B cell (primary cell): ENCODE measurements around the gene C10orf53. TPM values are rescaled to one million over a fixed set of nuclear protein-coding genes. Genes with fewer than 3 reads are reported as not detected.

ENCODE experiments used
- ATAC-seq: fragments of 200-7000 bp; cut with Tn5 transposase; one replicate; pipeline ENCODE4 v1.10.0; 2021; ENCODE audit warnings: low read depth, mild to moderate bottlenecking, moderate number of reproducible peaks, moderate library complexity
- CTCF ChIA-PET: fragments of 350-600 bp; sonication (Branson Sonifier 250); formaldehyde crosslinking; loops from one replicate; lab custom pipeline; 2021; ENCODE audit warnings: antibody characterized with exemption, inconsistent platforms; lab: Charles Lee
- POLR2A ChIA-PET: fragments of 350-600 bp; sonication (Branson Sonifier 250); formaldehyde crosslinking; loops from one replicate; lab custom pipeline; 2021; ENCODE audit warnings: antibody characterized with exemption; lab: Charles Lee
- DNase-seq: peaks from one replicate; pipeline ENCODE4 v3.0.0; 2013
- H2AFZ ChIP-seq: 2 replicates; pipeline ENCODE4 v1.6.1; 2012; ENCODE audit warnings: mild to moderate bottlenecking, low read depth, low read length; ENCODE audit not compliant: insufficient read depth, poor library complexity, severe bottlenecking
- H3K27ac ChIP-seq, 2 donors: 1 replicate in 1 of 2; 2 replicates in 1 of 2; pipeline ENCODE4 v1.5.1; 2012 to 2013; ENCODE audit warnings: low read length in 2 of 2, mild to moderate bottlenecking in 2 of 2, moderate library complexity in 1 of 2
- H3K27me3 ChIP-seq, 4 experiments: fragments of 200-600 bp in 1 of 4; sonication (generic) in 1 of 4; replicated peaks in 1 of 4; 1 replicate in 2 of 4; 2 replicates in 2 of 4; pipeline versions ENCODE4 v1.6.1 to v1.7.0; 2013 to 2016; ENCODE audit warnings: low read length in 3 of 4, mild to moderate bottlenecking in 2 of 4, mixed read lengths in 1 of 4, moderate library complexity in 1 of 4; ENCODE audit not compliant: insufficient read depth in 4 of 4, control insufficient read depth in 3 of 4; ENCODE audit errors: control extremely low read depth in 1 of 4
- H3K36me3 ChIP-seq, 2 experiments: replicated peaks in 1 of 2; 1 replicate in 1 of 2; 2 replicates in 1 of 2; pipeline versions ENCODE4 v1.6.1 to v1.7.1; 2013; ENCODE audit warnings: low read length in 1 of 2; ENCODE audit not compliant: insufficient read depth in 2 of 2, control insufficient read depth in 1 of 2; ENCODE audit errors: control extremely low read depth in 1 of 2, extremely low read depth in 1 of 2
- H3K4me1 ChIP-seq, 2 donors: fragments of 200-600 bp in 1 of 2; sonication (generic) in 1 of 2; 1 replicate in 1 of 2; 2 replicates in 1 of 2; pipeline versions ENCODE4 v1.5.1 to v1.6.1; 2013 to 2017; ENCODE audit warnings: low read length in 2 of 2; ENCODE audit not compliant: control insufficient read depth in 2 of 2, insufficient read depth in 2 of 2
- H3K4me2 ChIP-seq: replicated peaks from 2 replicates; pipeline ENCODE3; 2012; ENCODE audit warnings: mild to moderate bottlenecking, low read depth, low read length; ENCODE audit not compliant: poor library complexity, severe bottlenecking
- H3K4me3 ChIP-seq, 5 experiments: fragments of 200-600 bp in 1 of 5; sonication (generic) in 1 of 5; 1 replicate in 3 of 5; 2 replicates in 2 of 5; pipeline versions ENCODE4 v1.5.1 to v1.7.0; 2011 to 2016; ENCODE audit warnings: low read length in 4 of 5, mild to moderate bottlenecking in 4 of 5, low read depth in 2 of 5, control low read depth in 1 of 5, moderate library complexity in 1 of 5; ENCODE audit not compliant: insufficient read depth in 1 of 5; ENCODE audit errors: control extremely low read depth in 1 of 5, extremely low read depth in 1 of 5
- H3K79me2 ChIP-seq: fragments of 200-600 bp; sonication (generic); one replicate; pipeline ENCODE4 v1.6.0; 2016; ENCODE audit warnings: low read length; ENCODE audit not compliant: control insufficient read depth, insufficient read depth
- H3K9ac ChIP-seq: fragments of 200-600 bp; sonication (generic); 2 replicates; pipeline ENCODE4 v1.6.1; 2017; ENCODE audit warnings: mild to moderate bottlenecking, low read length, moderate library complexity
- H3K9me3 ChIP-seq, 3 donors: one replicate each; pipeline versions ENCODE4 v1.6.1 to v1.7.1; 2013; ENCODE audit warnings: low read length in 2 of 3; ENCODE audit not compliant: control insufficient read depth in 2 of 3, insufficient read depth in 1 of 3; ENCODE audit errors: control extremely low read depth in 1 of 3
- H4K20me1 ChIP-seq: 2 replicates; pipeline ENCODE4 v1.6.0; 2012; ENCODE audit warnings: mild to moderate bottlenecking, low read length; ENCODE audit not compliant: insufficient read depth, control insufficient read depth, poor library complexity, severe bottlenecking
- H3K27ac Mint-ChIP-seq: one replicate; pipeline ENCODE4 v1.8.0; 2021; ENCODE audit warnings: mixed read lengths
- H3K27me3 Mint-ChIP-seq: one replicate; pipeline ENCODE4 v1.8.0; 2021; ENCODE audit warnings: mixed read lengths
- H3K4me1 Mint-ChIP-seq: one replicate; pipeline ENCODE4 v1.8.0; 2021; ENCODE audit warnings: mixed read lengths
- H3K4me3 Mint-ChIP-seq: one replicate; pipeline ENCODE4 v1.8.0; 2021; ENCODE audit warnings: mixed read lengths
- H3K9me3 Mint-ChIP-seq: one replicate; pipeline ENCODE4 v1.8.0; 2022; ENCODE audit warnings: mixed read lengths; ENCODE audit not compliant: insufficient read depth
- EZH2 ChIP-seq: IDR thresholded peaks from 2 replicates; pipeline ENCODE4 v1.6.1; 2012; ENCODE audit warnings: borderline replicate concordance, low read depth, mild to moderate bottlenecking, moderate library complexity, low read length; ENCODE audit not compliant: insufficient read depth, poor library complexity, severe bottlenecking
- WGBS: methylation state at CpG from one replicate; pipeline ENCODE4 v1.1.5; 2013; ENCODE audit warnings: missing lambda C conversion rate; ENCODE audit not compliant: insufficient coverage; 5-methylcytosine and 5-hydroxymethylcytosine counted together
- intact Hi-C: fragments of 100-400 bp; cut with micrococcal nuclease; formaldehyde crosslinking; loops from one replicate; pipeline ENCODE4 v1.10.0; 2022
- polyA plus RNA-seq: library from polyadenylated mRNA; depleted of rRNA; stranded (reverse); fragments of >200 nt; gene quantifications from 2 replicates; pipeline ENCODE4 v1.2.3, GENCODE V29; 2012
- total RNA-seq, 2 donors: library from RNA; stranded (reverse); fragments of 120-200 nt in 1 of 2; gene quantifications; 1 replicate in 1 of 2; 2 replicates in 1 of 2; pipeline versions ENCODE4 v1.2.3 to v1.2.4, GENCODE V29; 2013 to 2022
- TF ChIP-seq, protein P1 (sequence below): fragments of 200-600 bp; IDR thresholded peaks from one replicate; pipeline ENCODE4 v1.8.0; 2022; ENCODE audit warnings: antibody characterized with exemption, mild to moderate bottlenecking

Gene C10orf53
- total and polyA plus RNA-seq, 2 donors (not counting 1 experiment from before 2014, with no cell fraction given): not detected

DNA sequence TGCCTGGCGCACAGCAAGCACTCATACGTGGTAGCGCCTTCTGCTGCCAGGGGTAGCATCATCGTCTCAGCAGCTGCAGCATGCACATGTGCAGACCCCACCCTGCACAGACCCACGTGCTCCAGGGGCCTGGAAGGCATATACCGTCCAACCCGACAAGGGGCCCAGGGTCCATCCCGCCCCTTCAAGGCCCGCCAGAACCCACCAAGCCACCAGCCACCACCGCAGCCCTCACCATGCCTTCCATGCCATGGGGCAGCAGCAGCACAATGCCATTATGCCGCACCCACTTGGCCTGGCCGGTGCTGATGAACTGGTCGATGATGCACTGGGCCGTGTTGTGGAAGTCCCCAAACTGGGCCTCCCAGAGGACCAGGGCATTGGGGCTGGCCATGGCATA lies 60.0 kb downstream of the C10orf53 start:
- H3K27ac ChIP-seq: no peak overlapping the region
- H3K4me2 ChIP-seq: no peak overlapping the region
- H3K36me3 ChIP-seq: no peaks in the 10 kb centered on the region
- TF ChIP-seq EZH2: no peak
- TF ChIP-seq, protein P1, sequence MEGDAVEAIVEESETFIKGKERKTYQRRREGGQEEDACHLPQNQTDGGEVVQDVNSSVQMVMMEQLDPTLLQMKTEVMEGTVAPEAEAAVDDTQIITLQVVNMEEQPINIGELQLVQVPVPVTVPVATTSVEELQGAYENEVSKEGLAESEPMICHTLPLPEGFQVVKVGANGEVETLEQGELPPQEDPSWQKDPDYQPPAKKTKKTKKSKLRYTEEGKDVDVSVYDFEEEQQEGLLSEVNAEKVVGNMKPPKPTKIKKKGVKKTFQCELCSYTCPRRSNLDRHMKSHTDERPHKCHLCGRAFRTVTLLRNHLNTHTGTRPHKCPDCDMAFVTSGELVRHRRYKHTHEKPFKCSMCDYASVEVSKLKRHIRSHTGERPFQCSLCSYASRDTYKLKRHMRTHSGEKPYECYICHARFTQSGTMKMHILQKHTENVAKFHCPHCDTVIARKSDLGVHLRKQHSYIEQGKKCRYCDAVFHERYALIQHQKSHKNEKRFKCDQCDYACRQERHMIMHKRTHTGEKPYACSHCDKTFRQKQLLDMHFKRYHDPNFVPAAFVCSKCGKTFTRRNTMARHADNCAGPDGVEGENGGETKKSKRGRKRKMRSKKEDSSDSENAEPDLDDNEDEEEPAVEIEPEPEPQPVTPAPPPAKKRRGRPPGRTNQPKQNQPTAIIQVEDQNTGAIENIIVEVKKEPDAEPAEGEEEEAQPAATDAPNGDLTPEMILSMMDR: no peak
- no peaks in the 10 kb centered on the region for H3K4me1 ChIP-seq
- H3K4me3 Mint-ChIP-seq: no peak overlapping the region
- H3K79me2 ChIP-seq: no peaks in the 10 kb centered on the region
- 86% methylated on average over 14 of the region's 14 CpGs for WGBS
- no peaks in the 10 kb centered on the region for H4K20me1 ChIP-seq
- no peaks in the 10 kb centered on the region for H3K4me1 Mint-ChIP-seq
- no peaks in the 10 kb centered on the region for H3K27me3 ChIP-seq
- no peak overlapping the region for H3K9ac ChIP-seq
- ChIA-PET CTCF (no interaction called here), POLR2A (no interaction called here)
- H3K4me3 ChIP-seq: no peak overlapping the region
- no peaks in the 10 kb centered on the region for H3K27me3 Mint-ChIP-seq
- H2AFZ ChIP-seq: no peak overlapping the region
- intact Hi-C loops: no loop called here
- ATAC-seq (no peak), DNase-seq (no peak)
- H3K27ac Mint-ChIP-seq: no peak overlapping the region
- H3K9me3 ChIP-seq: no peaks in the 10 kb centered on the region
- no peaks in the 10 kb centered on the region for H3K9me3 Mint-ChIP-seq

DNA sequence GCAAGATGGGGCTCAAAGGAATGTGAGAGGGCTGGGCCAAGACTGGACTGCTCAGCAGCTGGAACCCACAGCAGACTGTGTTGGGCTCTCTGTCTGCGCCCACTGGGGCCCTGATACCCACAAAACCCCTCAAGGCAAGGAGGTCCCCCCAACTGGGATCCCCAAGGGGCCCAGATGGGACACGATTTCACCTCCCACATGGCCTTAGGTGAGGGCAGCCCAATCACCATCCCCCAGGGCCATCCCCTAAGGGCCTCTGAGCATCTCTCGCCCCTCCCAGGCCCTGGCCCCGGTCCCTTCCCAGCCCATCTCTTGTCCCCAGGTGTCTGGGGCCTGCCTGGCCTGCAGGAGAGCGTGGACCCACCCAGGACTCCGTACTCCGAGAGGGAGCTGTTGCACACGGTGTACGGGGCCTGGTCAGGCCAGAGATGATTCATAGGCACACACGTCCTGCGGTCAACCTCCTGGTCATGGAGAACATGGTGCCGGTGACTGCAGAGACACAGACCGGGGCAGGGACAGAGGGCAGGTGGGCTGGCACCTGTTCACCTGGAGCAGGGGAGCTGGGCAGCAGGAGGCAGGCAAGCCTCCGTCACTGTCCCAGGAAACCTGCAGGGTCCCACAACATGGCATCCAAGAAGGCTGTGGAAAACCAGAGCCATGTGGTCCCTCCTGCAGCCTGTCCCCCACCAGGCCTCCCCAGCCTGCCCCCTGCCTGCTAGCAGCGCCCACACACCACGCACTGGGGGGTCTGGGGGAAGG lies 61.1 kb downstream of the C10orf53 start:
- H3K36me3 ChIP-seq: no peaks in the 10 kb centered on the region
- no peaks in the 10 kb centered on the region for H4K20me1 ChIP-seq
- no peak for ATAC-seq
- Mint-ChIP-seq H3K4me1 (no peaks in the 10 kb centered on the region), H3K27ac (no peak overlapping the region), H3K4me3 (no peak overlapping the region), H3K9me3 (no peaks in the 10 kb centered on the region), H3K27me3 (no peaks in the 10 kb centered on the region)
- WGBS: 90% methylated on average over 14 of the region's 16 CpGs
- no peaks in the 10 kb centered on the region for H3K9me3 ChIP-seq
- no peak for DNase-seq
- H3K4me2 ChIP-seq: no peak overlapping the region
- TF ChIP-seq EZH2: no peak
- TF ChIP-seq, protein P1: no peak
- no peaks in the 10 kb centered on the region for H3K27me3 ChIP-seq
- H3K79me2 ChIP-seq: no peaks in the 10 kb centered on the region
- H2AFZ ChIP-seq: no peak overlapping the region
- no peak overlapping the region for H3K27ac ChIP-seq
- no peaks in the 10 kb centered on the region for H3K4me1 ChIP-seq
- no peak overlapping the region for H3K4me3 ChIP-seq
- intact Hi-C loops: no loop called here
- ChIA-PET CTCF (no interaction called here), POLR2A (no interaction called here)
- H3K9ac ChIP-seq: no peak overlapping the region
